Measurements from ENCODE around the gene DCAF10.
"Not testable (repeated sequence)": the region's sequence is repeated elsewhere in the genome, so short reads cannot be mapped to it uniquely, and the experiment has no call there.

DCAF10 gene

GRCh38 chr9:37906312-37907239, 106.0 kb downstream of the DCAF10 start:
- DNase-seq (ENCODE audit: low read depth in 2 of 3, low spot score in 2 of 3) = no peak

GRCh38 chr9:37908283-37908682, 107.7 kb downstream of the DCAF10 start:
- no peak for DNase-seq (ENCODE audit: low read depth in 2 of 3, low spot score in 2 of 3)

DNA sequence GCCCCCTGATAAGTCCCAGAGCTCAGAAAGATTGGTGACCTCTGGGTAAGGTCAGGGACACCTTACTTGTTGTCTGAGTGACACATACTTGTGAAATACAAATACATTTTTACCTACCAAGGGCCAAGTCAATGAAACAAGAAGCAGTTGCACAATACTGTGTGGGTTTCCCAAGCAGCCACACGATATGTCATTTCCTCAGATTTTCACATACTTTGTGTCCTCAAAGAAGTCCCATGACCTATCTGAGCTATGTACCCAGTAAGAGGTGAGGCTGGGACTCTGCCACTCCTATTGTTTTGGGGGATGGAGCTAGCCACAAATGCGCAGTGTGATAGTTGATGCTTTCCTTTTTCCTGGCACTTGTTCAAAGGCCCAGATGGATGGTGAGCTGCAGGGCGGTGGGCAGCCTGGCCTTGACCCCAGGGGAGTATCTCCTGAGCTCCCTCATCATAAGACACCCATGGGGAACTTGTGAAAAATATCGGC, 108.1 kb downstream of the DCAF10 start:
- no peak for DNase-seq (ENCODE audit: low read depth in 2 of 3, low spot score in 2 of 3)

- no peak for DNase-seq (ENCODE audit: low read depth in 2 of 3, low spot score in 2 of 3)
These were observed 108.7 kb downstream of the DCAF10 start for GRCh38 chr9:37909326-37909725.

DNA sequence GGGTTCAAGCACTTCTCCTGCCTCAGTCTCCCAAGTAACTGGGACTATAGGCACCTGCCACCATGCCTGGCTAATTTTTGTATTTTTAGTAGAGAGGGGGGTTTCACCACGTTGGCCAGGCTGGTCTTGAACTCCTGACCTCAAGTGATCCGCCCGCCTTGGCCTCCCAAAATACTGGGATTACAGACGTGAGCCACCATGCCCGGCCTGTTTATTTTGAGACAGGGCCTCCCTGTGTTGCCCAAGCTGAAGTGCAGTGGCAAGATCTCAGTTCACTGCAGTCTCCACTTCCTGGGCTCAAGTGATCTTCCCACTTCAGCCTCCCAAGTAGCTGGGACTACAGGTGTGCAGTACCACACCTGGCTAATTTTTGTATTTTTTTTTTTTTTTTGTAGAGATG, 109.2 kb downstream of the DCAF10 start:
- DNase-seq (ENCODE audit: low read depth in 2 of 3, low spot score in 2 of 3) = not testable (repeated sequence)

DNA sequence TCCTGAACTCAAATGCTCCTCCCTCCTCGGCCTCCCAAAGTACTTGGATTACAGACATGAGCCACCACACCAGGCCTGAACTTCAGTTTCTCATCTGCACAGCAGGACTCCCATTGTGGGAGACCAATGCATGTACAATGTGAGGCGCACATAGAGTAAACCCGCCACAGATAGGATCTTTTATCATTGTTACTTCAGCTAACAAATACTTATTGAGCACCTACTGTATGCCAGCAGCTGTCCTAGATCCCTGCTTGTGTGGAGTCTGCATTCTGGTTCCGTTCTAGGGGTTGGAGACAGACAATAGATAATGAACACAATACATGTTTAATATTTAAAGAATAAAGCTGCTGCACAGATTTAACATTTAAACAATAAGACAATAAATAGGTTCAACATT, 109.7 kb downstream of the DCAF10 start:
- no peak for DNase-seq (ENCODE audit: low read depth in 2 of 3, low spot score in 2 of 3)

DNA sequence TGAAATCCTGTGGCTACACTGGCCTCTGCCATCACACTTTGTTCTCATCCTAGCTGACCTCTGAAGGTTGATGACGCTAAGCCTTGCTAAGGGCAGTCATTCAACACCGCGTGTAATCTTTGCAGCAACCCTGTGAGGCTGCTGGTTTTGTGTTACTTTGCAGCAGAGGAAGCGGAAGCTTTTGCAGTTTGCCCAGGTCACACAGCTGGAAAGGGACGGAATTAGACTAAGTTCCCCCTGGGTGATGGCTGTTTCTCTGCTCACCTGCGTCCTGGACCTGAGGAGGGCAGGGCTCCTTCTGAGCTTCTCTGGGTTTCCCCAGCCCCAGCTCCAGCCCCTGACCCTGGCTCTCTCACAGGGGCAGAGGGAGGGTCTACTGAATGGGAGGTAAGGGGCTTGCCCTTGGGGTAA, 110.7 kb downstream of the DCAF10 start:
- DNase-seq (ENCODE audit: low read depth in 2 of 3, low spot score in 2 of 3) = no peak

DNA sequence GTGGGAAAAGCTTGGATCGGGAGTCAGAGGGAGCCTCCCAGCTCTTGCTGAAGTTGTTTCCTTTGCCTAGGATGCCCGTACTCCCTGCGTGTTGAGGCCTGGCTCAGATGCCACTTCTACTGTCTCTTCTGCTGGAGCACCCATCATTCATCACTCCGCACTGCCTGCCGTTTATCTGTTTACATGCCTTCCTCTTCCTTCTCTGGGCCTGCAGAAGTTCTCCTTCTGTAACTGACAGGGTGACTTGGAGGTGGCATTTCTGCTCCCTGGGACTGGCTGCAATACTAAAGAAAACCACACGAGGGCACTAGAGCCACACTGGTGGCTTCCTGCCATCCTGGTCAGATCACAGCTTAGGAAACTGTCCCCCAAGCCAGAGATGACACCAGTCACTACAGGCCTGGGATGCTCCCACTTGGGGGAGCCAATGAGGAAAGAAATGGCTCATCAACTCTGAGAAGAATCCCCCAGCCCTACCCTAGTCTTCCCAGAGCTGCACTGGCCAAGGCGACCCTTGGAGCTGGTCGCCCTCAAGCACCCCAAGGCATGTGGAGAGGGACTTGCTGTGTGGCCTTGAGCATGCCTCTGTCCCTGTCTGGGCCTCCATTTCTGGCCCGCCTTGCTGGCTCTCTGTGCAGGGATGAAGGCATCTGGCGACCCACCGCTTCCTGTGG, 113.0 kb downstream of the DCAF10 start:
- peak; percentile 48 to 91 (median 74) for DNase-seq (ENCODE audit: low read depth in 2 of 3, low spot score in 2 of 3)

DNA sequence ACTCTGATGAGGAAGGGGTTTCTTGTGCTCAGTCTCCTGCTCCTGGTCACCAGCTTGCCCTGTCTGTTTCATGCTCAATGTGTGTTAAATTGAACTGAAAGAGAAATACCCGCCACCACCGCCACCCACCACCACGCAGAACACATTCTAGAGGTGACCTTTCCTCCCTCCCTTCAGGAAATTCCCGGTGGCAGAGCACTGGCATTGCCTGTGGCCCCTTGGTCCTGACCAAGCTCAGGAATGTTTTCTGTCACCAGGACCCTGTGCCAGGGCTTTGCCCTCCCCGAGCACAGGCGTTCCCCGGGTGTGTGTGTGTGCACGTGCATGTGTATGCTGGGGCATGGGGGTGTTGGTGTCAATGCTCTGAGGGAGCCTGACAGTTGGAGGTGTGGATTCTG, 113.6 kb downstream of the DCAF10 start:
- no peak for DNase-seq (ENCODE audit: low read depth in 2 of 3, low spot score in 2 of 3)

DNA sequence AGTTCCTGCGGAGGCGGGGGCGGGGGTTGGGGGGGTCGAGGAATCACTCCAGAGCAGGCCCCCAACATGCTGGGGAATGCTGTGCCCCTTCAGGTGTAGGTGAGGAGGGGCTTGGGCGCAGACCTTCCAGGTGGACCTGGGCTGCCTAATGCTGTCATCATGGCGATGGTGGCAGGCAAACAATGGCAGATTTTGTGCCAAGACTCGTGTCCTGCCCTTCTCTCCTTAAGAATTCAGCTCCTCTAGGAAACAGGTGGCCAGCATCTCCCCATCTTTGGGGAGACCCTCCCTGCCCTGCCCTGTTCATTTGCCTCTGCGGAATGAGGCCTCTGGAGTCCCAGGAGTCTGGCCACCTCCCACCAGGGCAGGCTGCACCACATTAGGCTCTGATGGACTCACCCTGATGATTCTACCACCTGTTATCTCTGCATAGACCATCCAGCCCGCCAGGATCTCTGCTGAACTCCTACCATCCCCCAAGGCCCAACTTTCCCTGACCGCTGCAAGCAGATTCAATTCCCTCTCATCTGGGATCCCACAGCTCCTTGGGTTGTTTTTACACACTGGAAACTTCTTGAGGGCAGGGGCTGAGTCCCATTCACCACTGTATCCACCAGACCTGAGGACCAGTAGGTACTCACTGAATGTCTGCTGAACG, 114.2 kb downstream of the DCAF10 start:
- DNase-seq (ENCODE audit: low read depth in 2 of 3, low spot score in 2 of 3) = no peak

- DNase-seq (ENCODE audit: low read depth in 2 of 3, low spot score in 2 of 3) = no peak
These were observed 115.4 kb downstream of the DCAF10 start for GRCh38 chr9:37915911-37916470.

GRCh38 chr9:37916471-37917312, 116.1 kb downstream of the DCAF10 start:
- DNase-seq (ENCODE audit: low read depth in 2 of 3, low spot score in 2 of 3) = no peak
